IPS-NIHi7 (cell line): ENCODE results near the gene RABGAP1L.
"Not testable (repeated sequence)": the region's sequence is repeated elsewhere in the genome, so short reads cannot be mapped to it uniquely, and the experiment has no call there.

Source experiments
- DNase-seq: peaks from one replicate; pipeline ENCODE4 v3.0.0; 2012; ENCODE audit warnings: mixed read lengths; ENCODE audit errors: extremely low spot score

RABGAP1L gene

DNA sequence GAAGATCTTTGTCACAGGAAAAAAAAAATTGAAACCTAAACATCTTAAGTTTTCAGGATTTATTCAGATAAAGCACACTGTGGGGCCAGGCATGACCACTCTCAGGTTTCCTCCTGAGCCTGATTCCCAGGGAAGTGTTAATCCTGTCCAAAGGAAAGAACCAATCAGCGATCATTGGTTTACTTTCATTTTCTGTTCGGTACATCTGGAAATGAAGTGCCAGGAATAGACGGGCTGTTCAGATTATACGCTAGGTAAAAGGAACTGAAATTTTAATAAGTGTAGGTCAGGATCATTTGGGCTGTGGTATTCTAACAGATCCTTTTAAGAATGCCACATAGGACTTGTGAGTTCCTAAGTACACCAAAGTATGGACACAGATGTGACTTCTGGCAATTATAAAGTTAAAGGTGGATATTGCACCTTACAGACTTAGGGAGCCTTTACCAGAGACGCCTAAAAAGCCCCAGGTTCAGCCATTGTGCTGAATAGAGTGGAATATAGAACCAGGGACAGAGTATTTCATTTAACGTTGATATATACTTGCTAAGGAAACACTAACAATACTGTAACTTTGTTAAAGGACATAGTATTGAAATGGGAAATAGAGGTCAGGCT lies 831.2 kb downstream of the RABGAP1L start:
- DNase-seq, result no peak

DNA sequence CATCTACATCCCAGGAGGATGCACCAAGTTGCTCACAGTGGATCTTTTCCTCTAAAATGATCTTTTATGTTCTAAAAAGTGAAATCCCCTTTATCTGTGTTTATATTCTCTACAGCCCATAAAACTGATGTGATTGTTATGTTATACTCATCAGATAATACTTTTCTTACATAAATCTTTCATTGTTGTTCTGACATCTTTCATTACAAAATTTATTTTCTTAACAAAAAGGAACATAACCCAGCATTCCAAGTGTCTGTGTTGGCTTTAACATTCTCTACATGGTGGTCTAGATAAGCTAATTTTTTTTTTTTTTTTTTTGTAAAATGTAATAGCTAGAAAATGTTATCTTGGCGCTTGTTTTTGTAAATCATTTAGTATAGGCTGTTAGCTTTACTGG lies 832.2 kb downstream of the RABGAP1L start:
- DNase-seq, result no peak

DNA sequence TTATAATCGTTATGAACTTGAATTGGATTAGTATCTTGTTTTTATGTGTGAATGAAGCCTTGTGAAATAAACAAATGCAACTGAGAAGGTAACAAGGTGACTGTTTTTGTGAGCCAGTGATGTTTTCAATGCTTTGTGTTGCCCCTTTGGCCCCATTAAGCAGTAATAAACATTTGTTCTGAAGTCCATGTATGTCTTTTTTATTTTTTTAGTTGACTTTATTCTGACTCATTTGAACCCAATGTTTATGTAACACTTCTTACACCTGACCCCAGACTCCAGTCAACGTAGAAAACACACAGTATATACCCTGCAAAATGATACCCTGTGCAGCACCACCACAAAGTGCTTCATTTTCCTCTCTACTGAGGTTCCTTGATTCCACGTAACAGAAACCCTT lies 835.8 kb downstream of the RABGAP1L start:
- no peak for DNase-seq

DNA sequence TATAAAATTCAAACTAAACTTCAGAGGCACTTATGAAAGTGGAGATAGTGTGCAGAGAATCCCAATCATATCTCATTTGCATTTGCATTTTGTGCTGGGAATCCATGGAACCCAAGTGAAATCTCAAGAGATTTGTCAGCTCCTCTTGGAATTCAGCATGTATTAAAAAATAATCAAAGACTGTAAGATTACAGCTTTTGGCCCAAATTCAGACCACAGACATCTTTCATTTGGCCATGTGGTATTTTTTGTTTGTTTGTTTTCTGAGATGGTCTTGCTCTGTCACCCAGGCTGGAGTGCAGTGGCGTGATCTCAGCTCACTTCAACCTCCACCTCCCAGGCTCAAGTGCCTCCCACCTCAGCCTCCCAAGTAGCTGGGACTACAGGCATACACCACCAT lies 836.6 kb downstream of the RABGAP1L start:
- no peak for DNase-seq

DNA sequence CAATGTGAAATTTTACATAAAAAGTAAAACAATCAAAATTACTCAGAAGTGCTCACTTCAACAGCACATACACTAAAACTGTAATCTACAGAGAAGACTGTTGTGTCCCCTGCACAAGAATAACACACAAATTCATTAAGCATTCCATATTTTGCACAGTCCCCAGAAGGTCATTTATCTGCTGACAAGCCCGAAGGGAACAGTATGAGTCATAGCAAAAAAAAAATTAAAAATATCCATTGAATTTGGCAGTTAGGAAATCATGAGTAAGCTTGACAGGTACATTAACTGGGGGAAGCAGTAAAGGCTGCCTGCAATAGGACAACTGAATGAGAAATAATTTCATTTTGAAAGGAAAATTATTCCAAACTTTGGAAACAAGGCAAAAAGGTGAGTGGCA lies 837.2 kb downstream of the RABGAP1L start:
- no peak for DNase-seq

DNA sequence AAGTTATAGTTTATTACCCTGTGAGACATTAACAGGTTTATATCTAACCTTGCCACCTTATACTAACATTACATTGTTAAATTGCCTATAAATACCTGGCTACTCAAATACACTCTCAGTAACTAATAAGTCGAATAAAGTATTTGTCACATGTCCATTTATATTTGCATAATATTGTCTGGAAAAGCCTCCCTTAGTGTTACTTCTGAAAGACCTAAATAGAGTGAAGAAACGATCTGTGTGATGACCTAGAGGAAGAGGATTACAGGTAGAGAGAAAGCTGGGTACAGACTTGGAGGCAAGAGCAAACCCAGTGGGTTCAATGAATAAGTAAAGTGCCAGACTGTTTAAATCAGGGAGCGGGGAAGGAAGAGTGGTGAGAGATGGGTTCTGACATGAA lies 837.7 kb downstream of the RABGAP1L start:
- no peak for DNase-seq

DNA sequence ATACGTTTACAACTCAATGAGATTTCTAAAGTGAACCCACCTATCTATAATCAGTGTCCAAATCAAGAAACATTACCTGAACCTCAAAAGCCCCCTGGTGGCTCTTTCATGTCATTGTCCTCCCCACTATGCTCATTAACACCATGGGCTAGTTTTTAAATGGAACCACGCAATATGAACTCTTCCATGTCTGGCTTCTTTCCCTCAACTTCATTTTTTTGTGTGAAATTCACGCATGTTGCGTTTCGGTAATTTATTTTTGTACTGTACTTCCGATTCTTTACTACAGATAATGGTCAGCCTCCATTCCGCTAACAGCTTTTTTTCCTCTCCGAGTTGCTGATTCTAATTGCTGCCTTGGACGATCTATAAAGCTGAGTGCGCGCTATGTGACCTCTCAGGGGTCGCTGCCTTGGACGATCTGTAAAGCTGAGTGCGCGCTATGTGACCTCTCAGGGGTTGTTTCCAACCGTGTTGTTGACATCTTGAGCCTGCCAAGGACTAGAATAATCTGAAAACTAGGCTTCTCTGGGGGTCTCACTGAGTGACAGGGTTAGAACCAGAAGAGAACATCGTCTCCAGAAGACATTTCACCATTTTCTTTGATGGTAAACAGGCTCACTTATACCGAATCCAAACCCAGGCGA lies 839.4 kb downstream of the RABGAP1L start:
- peak; percentile 53 for DNase-seq

DNA sequence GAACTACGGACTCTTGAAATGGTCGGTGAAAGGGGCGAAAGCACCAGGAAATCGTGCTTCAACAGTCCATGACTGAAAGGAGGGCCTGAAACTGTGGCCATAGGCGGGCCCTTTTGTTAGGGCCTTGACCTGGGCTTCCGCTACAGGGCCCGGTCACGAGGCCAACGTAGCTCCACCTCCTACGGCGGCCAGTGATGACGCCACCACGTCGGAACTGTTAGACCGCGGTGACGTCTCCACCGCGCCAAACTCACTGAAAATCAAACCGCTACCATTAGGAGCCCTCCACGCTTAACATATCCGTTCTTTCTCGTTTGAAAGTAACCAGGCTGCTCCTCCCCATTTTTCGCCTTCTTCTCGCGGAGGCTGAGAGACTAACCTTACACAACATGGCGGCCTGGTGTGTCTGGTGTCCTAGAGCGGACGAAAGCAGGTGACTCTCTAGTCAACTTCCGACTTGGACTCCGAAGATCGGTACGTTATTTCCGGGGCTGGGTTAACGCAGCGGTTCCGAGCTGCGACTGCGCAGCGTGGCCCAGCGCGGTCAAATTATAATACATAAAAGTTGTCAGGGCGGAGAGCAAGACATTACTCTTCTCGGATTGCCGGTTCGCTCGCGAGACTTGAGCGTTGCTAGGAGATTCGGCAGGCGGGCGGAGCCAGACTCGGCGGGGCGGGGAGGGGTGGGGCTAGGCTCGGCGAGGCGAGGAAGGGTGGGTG lies 840.1 kb downstream of the RABGAP1L start:
- peak; percentile 94 for DNase-seq

DNA sequence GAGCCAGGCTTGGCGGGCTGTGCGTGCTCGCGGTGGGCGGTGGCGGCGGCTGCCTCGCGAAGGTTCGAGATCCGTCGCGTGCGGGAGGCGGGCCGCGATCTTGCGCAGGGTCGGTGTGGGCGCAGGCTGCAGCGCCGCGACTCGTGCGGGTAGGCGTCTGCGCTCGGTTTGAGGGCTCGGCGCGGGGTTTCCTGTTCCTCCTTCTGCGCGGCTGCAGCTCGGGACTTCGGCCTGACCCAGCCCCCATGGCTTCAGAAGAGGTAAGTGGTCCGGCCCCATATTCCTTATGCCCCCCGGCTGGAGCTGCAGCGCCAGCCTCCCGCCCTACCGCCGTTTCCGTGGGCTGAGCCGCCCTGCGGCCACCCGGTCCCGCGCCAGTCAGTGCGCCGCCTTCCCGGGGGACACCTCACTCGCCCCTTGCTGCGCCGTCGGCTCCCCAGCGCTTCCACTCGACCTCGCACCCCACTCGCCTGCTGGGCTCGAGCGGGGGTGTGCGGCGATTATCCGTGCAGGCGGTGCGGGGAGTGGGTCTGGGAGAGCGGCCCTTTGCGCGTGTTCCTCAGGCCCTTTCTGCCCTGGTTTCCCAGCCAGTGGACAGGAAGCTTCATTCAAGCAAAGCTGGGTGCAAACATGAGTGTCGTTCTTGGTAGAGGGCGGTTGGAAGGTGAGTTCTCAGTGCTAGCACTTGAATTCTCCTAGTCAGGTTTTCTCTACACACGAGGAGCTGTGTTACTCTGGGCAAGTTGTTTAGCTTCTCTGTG lies 840.8 kb downstream of the RABGAP1L start, which contains the start of gene CACYBP:
Gene CACYBP, plus strand, starts transcription at position 12 of the 761 bp plus-strand sequence. Its CDS starts 234 bp downstream, at position 246.
- DNase-seq, result peak; percentile 10

DNA sequence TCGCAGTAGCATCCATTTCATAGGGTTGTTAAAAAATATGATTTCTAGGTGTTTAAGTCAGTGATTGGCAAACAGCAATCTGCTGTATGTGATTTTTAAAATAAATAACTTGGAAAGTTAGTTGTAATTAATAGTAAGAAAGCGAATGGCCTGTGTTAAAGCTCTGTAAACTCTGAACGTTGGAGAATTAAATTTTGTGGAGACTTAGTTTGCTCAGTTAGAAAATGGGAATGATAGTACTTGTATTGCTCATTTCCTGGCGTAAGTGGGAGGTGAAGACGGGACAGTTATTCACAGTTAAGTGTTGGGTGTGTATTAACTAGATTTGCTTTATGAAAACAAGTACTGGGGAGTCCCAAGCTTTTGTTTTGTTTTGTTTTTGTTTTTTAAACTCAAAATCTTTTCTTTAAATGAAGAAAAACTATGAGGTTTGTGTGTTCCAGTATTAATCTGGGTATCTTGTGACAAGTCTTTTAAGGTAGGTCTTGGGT lies 841.4 kb downstream of the RABGAP1L start:
- DNase-seq, result no peak

DNA sequence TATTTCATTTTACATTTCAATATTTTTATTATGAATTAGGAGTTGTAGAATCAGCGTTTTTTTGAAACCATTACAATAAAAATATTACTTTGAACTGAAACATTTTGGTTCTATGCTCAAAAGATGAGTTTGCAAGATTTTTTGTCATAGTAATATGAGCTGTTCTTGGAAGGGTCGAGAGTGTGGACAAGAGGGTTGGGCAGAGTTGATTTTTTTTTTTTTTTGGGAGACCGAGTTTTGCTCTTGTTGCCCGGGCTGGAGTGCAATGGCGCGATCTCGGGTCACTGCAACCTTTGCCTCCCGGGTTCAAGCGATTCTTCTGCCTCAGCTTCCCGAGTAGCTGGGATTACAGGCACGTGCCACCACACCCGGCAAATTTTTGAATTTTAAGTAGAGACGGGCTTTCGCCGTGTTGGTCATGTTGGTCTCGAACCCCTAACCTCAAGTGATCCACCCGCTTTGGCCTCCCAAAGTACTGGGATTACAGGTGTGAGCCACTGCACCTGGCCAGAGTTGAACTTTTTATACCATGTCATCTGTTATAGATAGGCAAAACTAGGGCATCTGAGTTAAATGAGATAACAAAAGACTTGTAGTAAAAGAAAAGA lies 843.7 kb downstream of the RABGAP1L start:
- no peak for DNase-seq

DNA sequence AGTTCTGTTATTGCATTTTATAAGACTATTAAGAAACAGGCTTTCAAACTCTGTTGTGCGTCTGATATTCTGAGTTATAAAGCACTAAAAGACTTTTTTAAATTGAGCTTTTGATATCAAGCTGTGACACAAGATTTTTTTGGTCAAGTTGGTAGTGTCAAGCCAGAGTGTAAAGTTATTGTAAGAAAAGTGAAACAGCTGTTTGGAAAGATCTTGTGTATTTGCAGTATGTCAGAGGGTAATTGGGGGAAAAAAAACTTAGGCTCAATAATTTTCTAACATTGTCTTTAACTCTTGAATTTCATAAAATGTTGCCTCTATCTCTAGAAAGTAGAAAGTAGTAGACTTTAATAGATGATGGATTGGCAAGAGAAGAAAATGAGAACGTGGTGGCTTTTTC lies 844.2 kb downstream of the RABGAP1L start:
- no peak for DNase-seq

DNA sequence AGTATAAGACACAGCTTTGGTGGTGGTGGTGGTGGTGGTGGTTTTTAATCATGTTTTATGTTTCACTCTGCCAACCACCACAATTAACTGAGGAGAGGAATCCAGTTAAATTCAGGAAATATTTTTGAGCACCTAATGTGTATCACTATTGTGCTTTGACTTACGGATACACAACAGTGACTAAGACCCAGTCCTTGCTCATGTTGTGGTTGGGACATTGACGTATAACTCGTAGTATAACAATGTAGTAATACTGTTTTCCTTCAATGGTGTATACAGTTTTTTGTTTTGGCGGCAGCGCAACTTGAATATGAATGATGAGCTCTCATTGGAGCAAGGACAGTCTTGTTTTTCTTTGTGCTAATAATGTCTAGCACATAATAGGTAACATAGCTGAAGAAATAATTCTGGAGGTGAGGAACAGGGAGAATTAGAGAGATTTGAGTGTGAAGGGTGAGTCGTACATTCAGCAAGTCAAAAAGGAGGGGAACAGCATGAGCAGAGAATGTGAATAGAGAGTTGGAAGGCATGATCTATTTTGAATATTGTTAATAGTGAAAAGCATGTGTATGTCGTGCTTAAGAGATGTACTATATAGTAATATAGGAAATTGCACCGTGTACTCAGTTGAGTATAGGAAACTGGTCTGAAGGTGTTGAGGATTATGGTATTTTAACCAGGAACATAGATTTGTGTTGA lies 845.9 kb downstream of the RABGAP1L start:
- DNase-seq, result no peak

DNA sequence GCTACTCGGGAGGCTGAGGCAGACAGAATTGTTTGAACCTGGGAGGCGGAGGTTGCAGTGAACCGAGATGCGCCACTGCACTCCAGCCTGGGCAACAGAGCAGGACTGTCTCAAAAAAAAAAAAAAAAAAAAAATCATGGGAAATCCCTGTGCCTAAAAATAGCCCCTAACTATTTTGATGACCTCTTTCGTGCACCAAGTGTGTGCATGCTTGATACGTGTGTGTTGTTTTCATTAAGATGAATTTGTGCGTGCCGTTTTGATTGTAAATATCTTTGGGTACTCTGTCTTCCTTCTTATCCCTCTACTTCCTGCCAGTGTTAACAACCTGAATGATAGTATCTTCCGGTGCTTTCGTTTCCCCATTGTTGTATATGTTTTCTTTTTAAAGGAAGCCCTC lies 850.2 kb downstream of the RABGAP1L start:
- no peak for DNase-seq

DNA sequence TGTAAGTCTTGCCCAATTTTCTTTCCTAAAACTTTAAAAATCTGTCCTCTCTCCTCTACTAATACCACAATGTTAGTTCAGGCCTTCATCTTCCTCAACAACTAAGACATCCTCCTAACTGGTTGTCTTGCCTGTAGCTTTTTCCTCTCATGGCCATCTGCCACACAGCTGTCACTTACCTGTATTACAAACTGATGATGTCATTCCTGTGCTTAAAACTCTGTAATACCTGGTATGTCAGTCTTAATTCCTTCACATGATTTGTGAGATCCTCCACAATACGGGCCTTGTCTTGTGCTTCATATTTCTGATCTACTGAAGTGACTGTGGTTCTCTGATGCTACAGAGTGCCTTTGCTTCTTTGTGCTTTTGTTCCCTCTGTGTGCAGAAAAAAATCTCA lies 854.1 kb downstream of the RABGAP1L start:
- no peak for DNase-seq

DNA sequence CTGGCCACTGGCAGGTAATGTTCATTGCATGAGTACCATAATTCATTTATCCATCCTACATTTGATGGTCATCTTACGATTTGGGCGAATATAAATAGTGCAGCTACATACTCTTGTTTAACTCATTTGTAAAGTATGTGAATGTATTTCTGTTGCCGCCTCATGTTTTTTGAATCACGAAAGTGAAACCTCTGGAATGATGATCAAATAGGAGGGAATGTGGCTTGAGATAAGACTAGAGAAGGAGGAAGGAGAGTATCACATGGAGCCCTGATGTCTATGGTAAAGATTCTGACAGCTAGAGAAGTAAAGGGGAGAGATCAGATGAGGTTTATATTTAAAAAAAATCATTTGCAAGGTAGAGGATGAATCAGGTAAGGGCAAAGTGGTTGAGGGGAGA lies 855.9 kb downstream of the RABGAP1L start:
- no peak for DNase-seq

DNA sequence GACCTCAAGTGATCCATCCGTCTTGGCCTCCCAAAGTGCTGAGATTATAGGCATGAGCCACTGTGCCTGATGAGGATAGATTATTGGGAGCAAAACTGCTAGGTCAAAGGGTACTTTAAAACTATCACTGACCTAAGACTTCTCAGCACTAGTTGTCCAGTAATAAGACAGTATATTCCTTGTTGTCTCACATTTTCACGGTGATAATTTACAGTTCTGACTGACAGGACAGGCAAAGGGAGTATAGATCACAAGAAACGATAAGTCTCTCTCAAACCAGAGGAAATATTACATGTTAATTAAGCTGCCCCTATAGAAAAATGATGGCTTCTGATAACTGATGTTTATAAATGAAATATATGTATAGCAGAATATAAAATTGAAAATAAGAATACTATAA lies 860.2 kb downstream of the RABGAP1L start:
- DNase-seq, result no peak

DNA sequence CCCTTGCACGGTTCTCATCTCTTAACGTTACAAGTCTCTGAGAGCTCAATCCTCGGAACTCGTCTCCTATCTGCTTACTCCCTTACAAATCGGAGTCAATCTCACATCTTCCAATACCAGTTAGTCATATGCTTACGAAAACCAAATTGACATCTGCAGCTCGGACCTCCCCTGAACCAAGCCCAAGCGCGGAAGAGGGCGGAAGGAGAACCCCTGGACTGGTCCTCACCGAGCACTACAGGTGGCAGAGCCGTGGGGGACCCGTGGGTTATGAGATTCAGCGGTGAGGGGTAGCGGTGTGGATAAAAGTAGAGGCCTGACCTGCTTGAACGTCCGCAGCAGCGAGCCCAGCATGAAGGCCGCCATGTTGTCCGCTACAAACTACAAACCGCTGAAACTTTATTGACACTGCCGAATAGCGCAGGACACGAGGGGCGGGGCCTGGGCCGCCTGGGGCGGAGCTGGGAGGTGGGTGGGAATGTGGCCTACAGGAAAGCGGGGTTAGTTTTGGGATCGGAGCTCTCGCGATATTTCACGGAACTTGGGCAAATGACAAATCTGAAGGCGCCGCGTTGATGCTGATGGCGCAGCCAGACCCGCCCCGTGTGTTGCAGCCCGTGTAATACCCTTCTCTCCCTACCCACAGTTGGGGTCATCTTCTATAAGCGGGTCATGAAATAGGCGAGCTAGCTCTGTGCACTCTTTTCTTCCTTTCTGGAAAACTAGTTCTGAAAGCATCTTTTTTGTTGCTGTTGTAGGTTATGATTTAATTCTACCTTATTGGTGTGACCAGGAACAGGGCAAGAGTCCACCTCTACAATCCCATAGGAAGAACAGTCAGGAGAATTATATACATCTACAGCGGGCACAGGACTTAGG lies 864.0 kb downstream of the RABGAP1L start, which contains the start of gene MRPS14:
Gene MRPS14, minus strand, starts transcription at position 383 of the 879 bp plus-strand sequence. Its CDS starts 17 bp downstream, at position 366.
- DNase-seq, result peak; percentile 97

DNA sequence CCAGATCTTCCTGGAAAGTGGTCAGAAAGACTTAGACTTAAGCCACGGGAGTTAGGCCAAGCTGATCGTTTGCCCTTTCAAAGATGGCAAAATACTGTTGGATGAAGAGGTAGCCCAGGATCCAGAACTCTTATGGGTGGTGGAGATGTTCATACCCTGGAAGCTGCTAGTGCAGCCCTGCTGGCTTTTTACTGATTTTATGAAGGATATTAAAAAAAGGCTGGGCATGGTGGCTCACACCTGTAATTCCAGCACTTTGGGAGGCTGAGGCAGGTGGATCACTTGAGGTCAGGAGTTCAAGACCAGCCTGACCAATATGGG lies 864.6 kb downstream of the RABGAP1L start:
- DNase-seq, result not testable (repeated sequence)

DNA sequence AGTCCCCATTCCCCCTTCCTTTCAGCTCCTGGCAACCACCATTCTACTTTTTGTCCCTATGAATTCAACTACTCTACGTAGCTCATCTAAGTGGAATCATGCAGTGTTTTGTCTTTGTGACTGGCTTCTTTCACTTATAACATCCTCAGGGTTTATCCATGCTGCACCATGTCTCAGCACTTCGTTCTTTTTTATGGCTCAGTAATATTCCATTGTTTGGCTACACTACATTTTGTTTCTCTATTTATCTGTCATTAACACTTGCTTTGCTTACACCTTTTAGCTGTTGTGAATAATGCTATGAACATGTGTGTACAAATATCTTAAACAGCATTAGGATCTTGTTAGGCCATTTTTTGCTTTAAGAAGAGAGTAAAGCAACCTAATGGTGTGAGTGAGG lies 865.5 kb downstream of the RABGAP1L start:
- no peak for DNase-seq
